ENCODE results near the gene DNAH6. TPM values are rescaled to one million over a fixed set of nuclear protein-coding genes. Genes with fewer than 3 reads are reported as not detected.

The DNAH6 gene
- total and polyA plus RNA-seq, 10 of the 15 experiments (the other 5 are each of a cell fraction or from before 2014, with no cell fraction given) = 0.07 to 1.0 (median 0.29) TPM

- TF ChIP-seq NKRF (conservative IDR thresholded peaks at IDR 0.05) (no peak), NFIC (IDR thresholded peaks at IDR 0.05; ENCODE audit: low read depth, low read length) (no peak)
These were observed 24.6 kb upstream of the DNAH6 start (continued) for GRCh38 chr2:84491741-84492140.

GRCh38 chr2:84492571-84492970 is 23.7 kb upstream of the DNAH6 start:
- H3K36me3 ChIP-seq (ENCODE audit: control insufficient read depth in 2 of 2, insufficient read depth in 2 of 2, low read length in 1 of 2) = no peaks in the 10 kb centered on the region
- in situ Hi-C loops (cut with MboI) (loop anchor here (5.0 to 10.0 kb wide), 2 partner anchors 380 to 802 kb away; no protein-coding TSS in a partner anchor), intact Hi-C loops (cut with micrococcal nuclease; ENCODE audit: unreplicated experiment) (no loop called here)
- no peak overlapping the region for H3K27ac ChIP-seq (ENCODE audit: control insufficient read depth, insufficient read depth)
- no peak overlapping the region for H3K4me3 ChIP-seq
- SMC1A ChIA-PET (ENCODE audit: uncharacterized antibody, unreplicated experiment) = interaction anchor here (1.3 to 1.7 kb wide), 3 partner anchors 9 to 433 kb away, joined by 3 to 6 read pairs (median 5); no protein-coding TSS in a partner anchor
- ATAC-seq (no peak), FAIRE-seq (no peak), DNase-seq (ENCODE audit: low read depth, low spot score) (no peak)
- TF ChIP-seq RAD21 (IDR thresholded peaks at IDR 0.05; ENCODE audit: insufficient read depth, low read depth, low read length) (0 out of 2 replicates have a peak, but pooled peaks have one; percentile 15), ATF2 (IDR thresholded peaks at IDR 0.05; ENCODE audit: low read length) (no peak)
- WGBS (ENCODE audit: insufficient coverage, insufficient replicate concordance, low lambda C conversion rate, missing lambda C conversion rate) = 21% methylated on average over 1 of the region's 1 CpG
- RAD21 ChIA-PET (ENCODE audit: unreplicated experiment) = interaction anchor here (1.8 kb wide), 1 partner anchor 433 kb away, joined by 7 read pairs; no protein-coding TSS in a partner anchor
- no peaks in the 10 kb centered on the region for H3K4me1 ChIP-seq (ENCODE audit: control insufficient read depth, insufficient read depth, low read length)
- no peak overlapping the region for H2AFZ ChIP-seq (ENCODE audit: control insufficient read depth, low read depth, low read length)
- H4K20me1 ChIP-seq (ENCODE audit: control insufficient read depth, insufficient read depth) = no peaks in the 10 kb centered on the region
- no peaks in the 10 kb centered on the region for H3K27me3 ChIP-seq (replicated peaks in 1 of 2; ENCODE audit: control insufficient read depth in 2 of 2, insufficient read depth in 2 of 2, low read length in 1 of 2)
- no TSS peak for BruUV-seq (replicated peaks)
- H3K79me2 ChIP-seq (ENCODE audit: control insufficient read depth, insufficient read depth, low read length) = no peaks in the 10 kb centered on the region
- H3K9ac ChIP-seq (ENCODE audit: control insufficient read depth, insufficient read depth, low read length) = no peak overlapping the region
- H3K4me2 ChIP-seq (ENCODE audit: control insufficient read depth, insufficient read depth) = no peak overlapping the region
- H3K9me3 ChIP-seq (replicated peaks; ENCODE audit: control insufficient read depth, insufficient read depth, low read length) = no peaks in the 10 kb centered on the region
- POLR2A ChIA-PET = interaction anchor here (0.7 kb wide), 1 partner anchor 161 kb away, joined by 3 read pairs; no protein-coding TSS in a partner anchor
- CTCF ChIA-PET = interaction anchor here (1.2 to 1.9 kb wide), 4 partner anchors 22 to 433 kb away, joined by 3 to 15 read pairs (median 4); no protein-coding TSS in a partner anchor

Data from GM12878 (cell line).